Myocyte (in vitro differentiated cells): ENCODE results near the gene POMZP3. TPM values are rescaled to one million over a fixed set of nuclear protein-coding genes. Genes with fewer than 3 reads are reported as not detected.
"Not testable (repeated sequence)": the region's sequence is repeated elsewhere in the genome, so short reads cannot be mapped to it uniquely, and the experiment has no call there.

Source experiments
- DNase-seq: peaks from one replicate; pipeline ENCODE4 v3.0.0-alpha.2; 2012; ENCODE audit warnings: low read depth
- total RNA-seq: library from RNA; depleted of rRNA; stranded (reverse); fragments of >200 nt; gene quantifications from 2 replicates; pipeline ENCODE4 v1.2.3, GENCODE V29; 2014

The POMZP3 gene
- total RNA-seq, 1 donor from 2014 or later: 13.9 TPM

DNA sequence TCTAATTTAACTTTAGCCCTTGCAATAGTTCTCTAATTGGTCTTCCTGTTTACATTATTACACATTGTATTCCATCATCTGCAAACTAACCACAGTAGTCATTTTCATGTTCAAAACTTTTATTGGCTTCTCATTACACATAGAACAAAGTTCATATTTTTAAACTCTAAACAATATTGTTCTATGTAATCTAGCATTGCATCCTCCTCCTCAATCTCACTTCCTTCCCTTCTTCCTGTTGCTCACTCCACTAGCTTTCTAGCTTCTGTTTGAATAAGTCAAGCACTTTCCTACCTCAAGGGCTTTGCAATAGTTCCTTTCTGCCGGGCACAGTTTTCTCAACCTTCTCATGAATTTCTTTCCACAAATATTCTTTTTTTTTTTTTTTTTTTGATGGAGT is 38.5 kb downstream of the POMZP3 start:
- not testable (repeated sequence) for DNase-seq

DNA sequence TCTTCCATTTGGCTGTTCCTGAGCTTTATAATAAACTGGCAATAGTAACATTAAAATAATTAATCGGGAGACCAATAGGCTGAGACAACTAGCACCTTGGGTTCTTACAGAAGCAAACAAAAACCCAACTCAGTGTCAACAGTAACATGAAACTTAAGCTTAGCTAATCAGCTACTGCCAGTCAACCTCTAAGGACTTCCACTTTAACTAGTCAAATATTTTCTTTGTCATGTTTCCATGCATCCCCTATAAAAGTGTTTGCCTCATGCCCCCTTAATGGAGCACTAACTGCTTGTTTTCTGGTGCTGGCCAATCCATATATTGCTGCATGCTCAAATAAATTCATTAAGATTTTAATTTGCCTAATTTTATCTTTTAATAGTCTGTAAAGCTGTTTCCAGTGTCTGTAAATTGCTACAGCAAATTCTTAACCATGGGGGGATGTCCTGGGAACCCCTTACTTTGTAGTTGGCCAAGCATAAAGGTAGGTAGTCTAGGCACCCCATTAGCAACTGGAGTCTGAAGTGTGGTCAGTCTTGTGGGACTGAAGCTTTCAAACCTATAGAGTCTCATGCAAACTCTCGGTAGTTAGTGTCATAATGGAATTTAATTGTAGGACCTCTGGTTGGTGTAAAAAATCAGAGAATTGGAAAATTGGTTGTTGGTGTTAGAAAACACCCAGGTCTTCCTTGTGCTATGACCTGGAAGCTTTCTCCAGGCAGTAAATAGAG is 40.3 kb downstream of the POMZP3 start:
- not testable (repeated sequence) for DNase-seq

DNA sequence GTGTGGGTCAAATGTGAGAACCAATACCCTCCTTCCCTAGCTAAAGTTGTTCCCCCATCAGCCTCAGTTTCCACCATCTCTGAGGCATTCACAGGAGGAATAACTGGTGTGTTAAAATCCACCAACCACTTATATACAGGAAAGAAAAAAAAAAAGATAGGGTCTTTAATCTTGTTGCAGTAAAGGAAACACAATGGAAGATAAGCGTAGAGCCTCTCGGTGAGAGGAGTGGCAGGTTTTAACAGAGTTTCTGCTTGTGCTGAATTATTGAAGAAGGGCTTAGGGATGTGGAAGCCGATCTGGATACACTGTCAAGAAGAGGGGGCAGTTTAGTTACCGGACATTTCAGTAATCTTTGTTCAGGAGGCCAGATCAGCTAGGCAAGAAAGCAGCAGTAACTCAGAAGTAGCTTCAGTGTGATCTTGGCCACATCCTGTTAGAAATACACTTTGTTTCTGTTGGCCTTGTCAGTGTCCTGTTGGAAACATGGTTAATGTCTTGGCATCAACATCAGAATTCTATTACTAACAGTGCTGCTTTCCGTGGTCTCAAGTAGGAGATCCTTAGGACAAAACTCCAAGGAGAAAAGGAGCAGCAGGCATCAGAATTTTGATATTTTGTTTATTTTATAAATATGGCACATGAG is 43.3 kb downstream of the POMZP3 start:
- peak; percentile 21 for DNase-seq

DNA sequence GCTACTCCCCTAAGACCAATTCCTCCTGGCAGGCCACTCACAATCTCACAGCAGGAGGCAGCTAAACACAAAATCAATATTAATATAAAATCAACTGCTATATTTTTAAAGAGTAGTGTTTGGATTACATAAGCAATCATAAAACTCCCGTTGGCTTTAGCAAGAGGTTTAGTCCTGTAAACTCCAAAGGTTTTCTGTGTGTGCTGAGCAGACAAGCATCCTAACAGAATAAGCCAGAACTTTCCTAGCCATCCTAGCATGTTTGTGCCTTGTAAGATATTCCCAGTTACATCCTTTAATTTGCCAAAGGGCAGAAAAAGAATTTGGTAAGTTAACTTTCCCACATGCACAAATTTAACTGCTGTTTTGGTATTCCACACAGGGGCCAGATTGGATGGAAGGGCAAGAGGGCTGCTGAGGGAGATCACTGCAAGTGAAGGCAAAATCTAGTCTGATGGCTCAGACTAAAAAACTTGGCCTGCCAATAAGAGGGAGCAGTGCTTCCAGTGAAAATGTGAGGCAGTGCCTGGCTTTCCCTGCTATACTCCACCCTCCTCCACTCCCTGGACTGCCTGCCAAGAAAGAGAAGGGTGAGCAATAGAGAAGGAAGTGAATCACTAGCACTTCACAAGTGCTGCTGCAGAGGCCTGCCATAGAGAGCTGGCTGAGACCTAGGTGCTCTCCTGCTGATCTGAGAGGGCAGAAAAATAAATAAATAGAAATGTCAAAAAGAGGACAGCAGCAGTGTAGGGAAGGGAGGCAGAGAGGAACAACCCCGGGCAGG is 44.0 kb downstream of the POMZP3 start:
- DNase-seq: peak; percentile 81

DNA sequence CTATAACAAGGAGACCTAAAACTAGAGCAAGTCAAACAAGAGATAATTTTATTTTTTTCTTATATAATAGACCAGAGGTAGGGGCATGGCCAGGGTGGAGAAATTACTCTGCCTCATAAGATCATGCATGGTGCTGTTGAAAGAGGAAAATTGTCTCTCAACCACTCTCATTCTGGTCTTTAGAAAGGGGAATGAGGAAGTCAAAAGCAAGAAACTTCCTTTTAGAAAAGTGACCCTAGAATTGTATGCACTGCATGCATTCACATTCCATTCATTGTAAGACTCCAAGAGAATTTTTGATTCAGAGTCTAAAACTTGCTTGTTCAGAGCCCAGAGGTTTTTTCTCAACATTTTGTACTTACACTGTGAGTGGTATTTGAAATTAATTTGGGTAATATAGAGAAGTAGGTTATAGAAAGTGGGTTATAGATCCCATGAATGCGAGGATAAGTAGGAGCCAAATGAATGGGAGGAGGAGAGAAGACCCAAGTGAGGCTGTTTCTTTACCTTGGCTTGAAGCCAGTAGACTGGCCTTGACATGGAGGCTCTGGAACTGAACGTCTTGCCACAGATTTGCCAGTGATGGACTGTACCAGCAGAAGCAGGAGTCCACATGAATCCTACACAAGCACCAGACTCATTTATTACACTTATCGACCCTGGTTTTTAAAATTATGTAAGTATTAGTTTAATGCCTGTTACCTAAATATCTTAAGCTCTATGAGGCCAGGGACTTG is 51.0 kb downstream of the POMZP3 start:
- DNase-seq: not testable (repeated sequence)

DNA sequence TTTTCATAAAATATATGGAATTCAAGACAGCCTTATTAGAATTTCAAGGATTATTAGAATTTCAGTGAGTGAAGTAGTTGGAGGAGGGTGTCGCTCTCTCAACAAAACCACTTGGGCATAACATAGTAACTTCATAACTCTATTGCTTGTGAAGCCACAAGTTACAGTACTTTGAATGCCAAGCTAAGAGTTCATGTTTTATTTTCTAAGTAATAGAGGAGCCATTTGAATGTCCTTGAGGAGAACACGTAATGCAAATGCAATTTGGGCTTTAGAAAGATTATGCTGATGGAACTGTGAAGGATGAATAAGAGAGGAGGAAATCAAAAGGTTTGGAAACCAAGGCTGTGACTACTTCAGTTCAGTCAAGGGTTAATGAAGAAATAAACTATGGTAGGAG is 51.6 kb downstream of the POMZP3 start:
- not testable (repeated sequence) for DNase-seq

DNA sequence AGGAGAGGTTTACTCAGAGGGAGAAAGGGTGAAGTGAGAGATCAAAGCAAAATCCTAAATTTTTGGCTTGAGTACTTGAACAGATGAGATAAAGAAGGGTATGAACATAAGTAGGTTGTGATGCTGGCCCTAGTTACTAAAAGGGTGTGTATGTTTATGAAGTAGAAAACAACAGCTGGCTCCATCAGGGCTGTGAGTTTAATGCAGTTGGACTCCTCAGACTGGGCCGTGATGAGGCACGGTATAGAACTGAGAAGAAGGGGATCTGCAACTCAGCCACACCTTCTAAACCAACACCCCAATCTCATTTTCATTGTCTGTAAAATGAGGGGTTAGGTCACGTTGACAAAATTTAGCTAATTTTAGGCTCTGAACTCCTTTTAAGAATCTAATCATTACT is 54.8 kb downstream of the POMZP3 start:
- DNase-seq: not testable (repeated sequence)

DNA sequence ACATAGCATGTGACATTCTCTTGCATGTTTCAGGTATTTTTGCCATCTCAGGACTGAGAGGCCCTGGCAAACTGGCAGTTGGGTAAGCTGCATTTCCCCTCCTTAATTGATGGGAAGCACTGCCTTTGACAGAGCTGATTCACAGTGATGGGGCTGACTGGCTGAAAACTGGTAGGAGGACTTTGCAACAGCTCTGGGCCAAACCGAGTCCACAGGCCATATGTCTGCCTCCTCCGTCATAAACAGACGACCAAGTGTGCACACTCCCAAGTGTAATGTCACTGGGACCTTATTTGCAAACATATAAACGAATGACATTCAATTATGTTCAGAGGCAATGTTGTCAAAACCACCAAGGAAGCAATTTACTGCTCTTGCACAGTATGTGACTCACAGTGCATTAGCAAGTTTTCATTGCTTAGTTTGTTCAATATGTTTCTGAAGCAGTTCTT is 56.7 kb downstream of the POMZP3 start:
- DNase-seq: not testable (repeated sequence)

DNA sequence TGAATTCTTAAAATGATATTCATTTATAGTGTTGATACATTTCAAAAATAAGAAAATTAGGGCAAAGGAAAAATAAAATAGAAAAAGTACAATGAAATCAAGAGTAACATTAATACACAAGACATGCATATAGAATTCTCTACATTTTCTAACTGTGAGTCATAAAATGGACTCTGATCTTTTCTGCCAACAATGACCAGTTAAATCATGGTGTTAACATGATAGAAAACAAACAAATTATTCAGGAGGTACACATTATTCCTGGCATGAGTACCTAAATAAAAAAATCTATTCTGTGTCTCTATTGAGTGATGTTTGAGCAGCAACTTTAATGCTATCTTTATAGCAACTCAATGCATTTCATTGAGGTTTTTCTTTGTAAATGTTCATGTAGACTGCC is 58.3 kb downstream of the POMZP3 start:
- not testable (repeated sequence) for DNase-seq

DNA sequence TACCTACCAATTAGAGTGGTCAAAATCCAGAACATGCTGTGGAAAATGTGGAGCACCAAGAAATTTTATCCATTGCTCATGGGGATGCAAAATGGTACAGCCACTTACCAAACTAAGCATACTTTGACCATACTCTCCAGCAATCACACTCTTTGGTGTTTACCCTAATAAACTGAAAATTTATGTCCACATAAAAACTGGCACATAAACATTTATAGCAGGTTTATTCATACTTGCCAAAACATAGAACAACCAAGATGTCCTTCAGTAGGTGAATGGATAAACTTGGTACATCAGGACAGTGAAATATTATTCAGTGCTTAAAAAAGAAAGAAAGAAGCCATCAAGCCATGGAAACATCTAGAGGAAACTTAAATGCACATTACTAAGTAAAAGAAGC is 59.3 kb downstream of the POMZP3 start:
- not testable (repeated sequence) for DNase-seq

DNA sequence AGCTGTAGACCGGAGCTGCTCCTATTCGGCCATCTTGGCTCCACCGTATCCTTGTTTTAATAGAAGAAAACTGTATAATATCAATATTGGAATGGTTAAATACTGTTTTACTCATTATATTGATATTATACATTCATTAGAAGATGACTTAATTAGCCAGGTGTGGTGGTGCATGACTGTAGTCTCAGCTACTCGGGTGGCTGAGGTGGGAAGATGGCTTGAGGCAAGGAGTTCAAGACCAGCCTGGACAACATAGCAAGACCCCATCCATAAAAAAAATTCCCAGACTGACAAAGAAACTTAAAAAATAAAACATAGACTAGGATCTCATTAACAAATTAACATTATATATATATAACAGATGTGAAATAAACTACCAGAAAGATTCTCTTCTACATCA is 59.8 kb downstream of the POMZP3 start:
- DNase-seq: not testable (repeated sequence)

DNA sequence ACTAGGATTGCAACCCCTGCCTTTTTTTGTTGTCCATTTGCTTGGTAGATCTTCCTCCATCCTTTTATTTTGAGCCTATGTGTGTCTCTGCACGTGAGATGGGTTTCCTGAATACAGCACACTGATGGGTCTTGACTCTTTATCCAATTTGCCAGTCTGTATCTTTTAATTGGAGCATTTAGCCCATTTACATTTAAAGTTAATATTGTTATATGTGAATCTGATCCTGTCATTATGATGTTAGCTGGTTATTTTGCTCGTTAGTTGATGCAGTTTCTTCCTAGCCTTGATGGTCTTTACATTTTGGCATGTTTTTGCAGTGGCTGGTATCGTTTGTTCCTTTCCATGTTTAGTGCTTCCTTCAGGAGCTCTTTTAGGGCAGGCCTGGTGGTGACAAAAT is 62.1 kb downstream of the POMZP3 start:
- not testable (repeated sequence) for DNase-seq

DNA sequence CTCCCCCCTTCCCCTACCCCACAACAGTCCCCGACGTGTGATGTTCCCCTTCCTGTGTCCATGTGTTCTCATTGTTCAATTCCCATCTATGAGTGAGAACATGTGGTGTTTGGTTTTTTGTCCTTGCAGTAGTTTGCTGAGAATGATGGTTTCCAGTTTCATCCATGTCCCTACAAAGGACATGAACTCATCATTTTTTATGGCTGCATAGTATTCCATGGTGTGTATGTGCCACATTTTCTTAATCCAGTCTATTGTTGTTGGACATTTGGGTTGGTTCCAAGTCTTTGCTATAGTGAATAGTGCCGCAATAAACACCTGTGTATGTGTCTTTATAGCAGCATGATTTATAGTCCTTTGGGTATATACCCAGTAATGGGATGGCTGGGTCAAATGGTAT is 65.7 kb downstream of the POMZP3 start:
- not testable (repeated sequence) for DNase-seq

DNA sequence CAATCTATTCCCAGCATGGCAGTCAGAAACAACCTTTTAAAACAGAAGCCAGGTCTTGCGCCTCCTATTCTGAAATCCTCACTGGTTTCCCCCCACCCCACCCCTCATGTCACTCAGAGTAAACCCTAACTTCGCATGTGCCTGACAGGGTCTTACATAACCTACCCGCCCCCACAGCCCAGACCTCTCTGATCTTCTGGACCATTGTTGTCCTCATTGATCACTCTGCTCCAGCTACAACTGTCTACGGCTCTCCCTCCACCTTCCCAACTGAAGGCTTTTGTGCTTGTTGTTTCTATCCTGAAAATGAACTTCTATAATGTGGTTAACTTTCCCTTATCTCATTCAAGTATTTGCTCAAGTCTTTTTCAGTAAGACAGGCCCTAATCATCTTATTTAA is 66.9 kb downstream of the POMZP3 start:
- DNase-seq: not testable (repeated sequence)

Other genes starting within 250 kb of the POMZP3 start
- 0.88 TPM in 1 of 2 replicates, not detected in the other for gene SSC4D, start 217.6 kb downstream of the POMZP3 start, total RNA-seq
- 1.6 TPM in 1 of 2 replicates, not detected in the other for gene ZP3, start 202.3 kb downstream of the POMZP3 start, total RNA-seq
- gene DTX2, start 165.6 kb downstream of the POMZP3 start, total RNA-seq: 14.4 and 21.7 TPM in 2 replicates
- gene UPK3B, start 116.7 kb downstream of the POMZP3 start, total RNA-seq: 0.24 and 0.68 TPM in 2 replicates
- 0.11 and 1.8 TPM in 2 replicates for gene SPDYE16, start 84.0 kb downstream of the POMZP3 start, total RNA-seq